ENCODE data around the gene FLVCR2. TPM values are rescaled to one million over a fixed set of nuclear protein-coding genes. Genes with fewer than 3 reads are reported as not detected.
A peak's percentile ranks its signal among the peaks of the same experiment; 100 is the strongest.
"Not testable (repeated sequence)": the region's sequence is repeated elsewhere in the genome, so short reads cannot be mapped to it uniquely, and the experiment has no call there.

Gene FLVCR2
- total RNA-seq, 1 experiment from 2014 or later = 3.2 TPM

- BruUV-seq (replicated peaks) = no TSS peak
- H3K4me1 Mint-ChIP-seq (ENCODE audit: insufficient read depth, unreplicated experiment) = peaks cover 3% of the 10 kb centered on the region
- ChIA-PET POLR2A (interaction anchor here (0.6 kb wide), 1 partner anchor 317 kb away, joined by 3 read pairs; the partner anchor contains the start of gene FOS), CTCF (no interaction called here)
- no peak overlapping the region for H3K27ac Mint-ChIP-seq (ENCODE audit: low read depth, unreplicated experiment)
- TF ChIP-seq CTCF (IDR thresholded peaks at IDR 0.05; ENCODE audit: unreplicated experiment) = no peak
- no peaks in the 10 kb centered on the region for H3K36me3 Mint-ChIP-seq (ENCODE audit: insufficient read depth, unreplicated experiment)
- no peak overlapping the region for H3K4me3 Mint-ChIP-seq (ENCODE audit: unreplicated experiment)
- no peak for DNase-seq (ENCODE audit: unreplicated experiment)
- no peaks in the 10 kb centered on the region for H3K27me3 Mint-ChIP-seq (ENCODE audit: insufficient read depth, unreplicated experiment)
- intact Hi-C loops (cut with micrococcal nuclease) = no loop called here
- no peaks in the 10 kb centered on the region for H3K9me3 Mint-ChIP-seq (ENCODE audit: unreplicated experiment)
These were observed 16.8 kb downstream of the FLVCR2 start for GRCh38 chr14:75595226-75595625.

GRCh38 chr14:75597149-75597548, 18.7 kb downstream of the FLVCR2 start:
- H3K27me3 Mint-ChIP-seq (ENCODE audit: insufficient read depth, unreplicated experiment) = no peaks in the 10 kb centered on the region
- H3K36me3 Mint-ChIP-seq (ENCODE audit: insufficient read depth, unreplicated experiment) = no peaks in the 10 kb centered on the region
- POLR2A ChIA-PET = no interaction called here
- H3K27ac Mint-ChIP-seq (ENCODE audit: low read depth, unreplicated experiment) = no peak overlapping the region
- H3K4me1 Mint-ChIP-seq (ENCODE audit: insufficient read depth, unreplicated experiment) = peaks cover 14% of the 10 kb centered on the region
- CTCF ChIA-PET = interaction anchor here (0.6 to 1.9 kb wide), 4 partner anchors 20 to 288 kb away, joined by 3 to 5 read pairs (median 4); no protein-coding TSS in a partner anchor
- no peaks in the 10 kb centered on the region for H3K9me3 Mint-ChIP-seq (ENCODE audit: unreplicated experiment)
- no TSS peak for BruUV-seq (replicated peaks)
- intact Hi-C loops (cut with micrococcal nuclease) = no loop called here
- no peak for DNase-seq (ENCODE audit: unreplicated experiment)
- TF ChIP-seq CTCF (IDR thresholded peaks at IDR 0.05; ENCODE audit: unreplicated experiment) = no peak
- no peak overlapping the region for H3K4me3 Mint-ChIP-seq (ENCODE audit: unreplicated experiment)

GRCh38 chr14:75600100-75600499, 21.7 kb downstream of the FLVCR2 start:
- H3K36me3 Mint-ChIP-seq (ENCODE audit: insufficient read depth, unreplicated experiment); H3K27me3 Mint-ChIP-seq (ENCODE audit: insufficient read depth, unreplicated experiment); H3K9me3 Mint-ChIP-seq (ENCODE audit: unreplicated experiment); H3K4me3 Mint-ChIP-seq (ENCODE audit: unreplicated experiment); DNase-seq (ENCODE audit: unreplicated experiment); POLR2A ChIA-PET; intact Hi-C loops (cut with micrococcal nuclease); BruUV-seq (replicated peaks); CTCF ChIA-PET; H3K27ac Mint-ChIP-seq (ENCODE audit: low read depth, unreplicated experiment): not testable (repeated sequence)
- peaks cover 24% of the 10 kb centered on the region for H3K4me1 Mint-ChIP-seq (ENCODE audit: insufficient read depth, unreplicated experiment)

GRCh38 chr14:75601061-75601460, 22.6 kb downstream of the FLVCR2 start:
- H3K4me1 Mint-ChIP-seq (ENCODE audit: insufficient read depth, unreplicated experiment) = peaks cover 24% of the 10 kb centered on the region
- intact Hi-C loops (cut with micrococcal nuclease); H3K27me3 Mint-ChIP-seq (ENCODE audit: insufficient read depth, unreplicated experiment); BruUV-seq (replicated peaks); H3K9me3 Mint-ChIP-seq (ENCODE audit: unreplicated experiment); H3K4me3 Mint-ChIP-seq (ENCODE audit: unreplicated experiment); H3K36me3 Mint-ChIP-seq (ENCODE audit: insufficient read depth, unreplicated experiment): not testable (repeated sequence)
- peak; percentile 5 for DNase-seq (ENCODE audit: unreplicated experiment)
- ChIA-PET CTCF (interaction anchor here (1.7 kb wide), 1 partner anchor 24 kb away, joined by 6 read pairs; no protein-coding TSS in a partner anchor), POLR2A (interaction anchor here (0.7 kb wide), 1 partner anchor 26 kb away, joined by 3 read pairs; no protein-coding TSS in a partner anchor)
- H3K27ac Mint-ChIP-seq (ENCODE audit: low read depth, unreplicated experiment) = peak overlapping the region; percentile 39

GRCh38 chr14:75602503-75602902, 24.1 kb downstream of the FLVCR2 start:
- H3K9me3 Mint-ChIP-seq (ENCODE audit: unreplicated experiment) = no peaks in the 10 kb centered on the region
- peaks cover 24% of the 10 kb centered on the region for H3K4me1 Mint-ChIP-seq (ENCODE audit: insufficient read depth, unreplicated experiment)
- intact Hi-C loops (cut with micrococcal nuclease) = no loop called here
- BruUV-seq (replicated peaks) = no TSS peak
- no peaks in the 10 kb centered on the region for H3K27me3 Mint-ChIP-seq (ENCODE audit: insufficient read depth, unreplicated experiment)
- ChIA-PET POLR2A (interaction anchor here (0.6 kb wide), 1 partner anchor 13 kb away, joined by 3 read pairs; no protein-coding TSS in a partner anchor), CTCF (interaction anchor here (1.7 kb wide), 1 partner anchor 25 kb away, joined by 6 read pairs; no protein-coding TSS in a partner anchor)
- no peak overlapping the region for H3K27ac Mint-ChIP-seq (ENCODE audit: low read depth, unreplicated experiment)
- DNase-seq (ENCODE audit: unreplicated experiment) = no peak
- no peak overlapping the region for H3K4me3 Mint-ChIP-seq (ENCODE audit: unreplicated experiment)
- H3K36me3 Mint-ChIP-seq (ENCODE audit: insufficient read depth, unreplicated experiment) = no peaks in the 10 kb centered on the region
- no peak for TF ChIP-seq CTCF (IDR thresholded peaks at IDR 0.05; ENCODE audit: unreplicated experiment)

Measured in MCF 10A (cell line).